HG02981 (cell line): Measurements from ENCODE around the gene WASF1.

Source experiments
- ATAC-seq: cut with Tn5 transposase; IDR thresholded peaks from one replicate; pipeline ENCODE4 v1.9.1; 2021; ENCODE audit warnings: mild to moderate bottlenecking, moderate library complexity; ENCODE audit not compliant: unreplicated experiment

Gene WASF1

GRCh38 chr6:110179406-110180227 is at the start of gene WASF1:
TSS of gene WASF1 (minus strand) at chr6:110179670. CDS start at chr6:110127601, 52,069 bp downstream.
- ATAC-seq = peak; percentile 88

GRCh38 chr6:110226261-110226660 is 46.8 kb upstream of the WASF1 start:
- no peak for ATAC-seq

GRCh38 chr6:110221738-110222137 is 42.3 kb upstream of the WASF1 start:
- no peak for ATAC-seq

GRCh38 chr6:110217266-110217665 is 37.8 kb upstream of the WASF1 start:
- ATAC-seq = no peak

- ATAC-seq = no peak
Measured at GRCh38 chr6:110216140-110216539, 36.7 kb upstream of the WASF1 start.

- no peak for ATAC-seq
Measured at GRCh38 chr6:110214338-110214737, 34.9 kb upstream of the WASF1 start.

- ATAC-seq = no peak
Measured at GRCh38 chr6:110211753-110212152, 32.3 kb upstream of the WASF1 start.

GRCh38 chr6:110207652-110208051 is 28.2 kb upstream of the WASF1 start:
- no peak for ATAC-seq

GRCh38 chr6:110201151-110201884 is 21.8 kb upstream of the WASF1 start:
- ATAC-seq = no peak

GRCh38 chr6:110198561-110198960 is 19.1 kb upstream of the WASF1 start:
- ATAC-seq = no peak

- no peak for ATAC-seq
Measured at GRCh38 chr6:110196874-110197273, 17.4 kb upstream of the WASF1 start.

GRCh38 chr6:110195639-110196038 is 16.2 kb upstream of the WASF1 start:
- ATAC-seq = no peak

- ATAC-seq = no peak
Measured at GRCh38 chr6:110191477-110191876, 12.0 kb upstream of the WASF1 start.

GRCh38 chr6:110190726-110191125 is 11.3 kb upstream of the WASF1 start:
- no peak for ATAC-seq

- no peak for ATAC-seq
Measured at GRCh38 chr6:110188791-110189190, 9.3 kb upstream of the WASF1 start.

GRCh38 chr6:110185879-110186278 is 6.4 kb upstream of the WASF1 start:
- ATAC-seq = peak; percentile 59

- no peak for ATAC-seq
Measured at GRCh38 chr6:110183292-110183885, 3.9 kb upstream of the WASF1 start.

GRCh38 chr6:110181131-110182030 is 1.9 kb upstream of the WASF1 start:
- ATAC-seq = no peak

GRCh38 chr6:110180228-110181008 is 948 bp upstream of the WASF1 start, which contains the start of gene CDC40:
TSS of gene CDC40 (plus strand) at chr6:110180427. CDS start at chr6:110180445, 18 bp downstream.
- ATAC-seq = peak; percentile 39
